NCI-H2107 treated with DMSO at 0.1 percent for 48 hours (cell line): ENCODE results near the gene BLCAP.
A peak's percentile ranks its signal among the peaks of the same experiment; 100 is the strongest.
"Not testable (repeated sequence)": the region's sequence is repeated elsewhere in the genome, so short reads cannot be mapped to it uniquely, and the experiment has no call there.

ENCODE experiments used
- DNase-seq: peaks from one replicate; lab custom pipeline; 2025; ENCODE audit not compliant: unreplicated experiment; lab: John Stamatoyannopoulos, UW

BLCAP gene, protein sequence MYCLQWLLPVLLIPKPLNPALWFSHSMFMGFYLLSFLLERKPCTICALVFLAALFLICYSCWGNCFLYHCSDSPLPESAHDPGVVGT

GRCh38 chr20:37527638-37528445, at the start of gene BLCAP:
Gene BLCAP, minus strand, starts transcription at chr20:37527876. Its CDS starts 8,702 bp downstream, at chr20:37519174.
- peak; percentile 56 for DNase-seq

- not testable (repeated sequence) for DNase-seq
Observed at GRCh38 chr20:37577436-37577835, 49.8 kb upstream of the BLCAP start.

GRCh38 chr20:37576911-37577310, 49.2 kb upstream of the BLCAP start:
- DNase-seq, result no peak

DNA sequence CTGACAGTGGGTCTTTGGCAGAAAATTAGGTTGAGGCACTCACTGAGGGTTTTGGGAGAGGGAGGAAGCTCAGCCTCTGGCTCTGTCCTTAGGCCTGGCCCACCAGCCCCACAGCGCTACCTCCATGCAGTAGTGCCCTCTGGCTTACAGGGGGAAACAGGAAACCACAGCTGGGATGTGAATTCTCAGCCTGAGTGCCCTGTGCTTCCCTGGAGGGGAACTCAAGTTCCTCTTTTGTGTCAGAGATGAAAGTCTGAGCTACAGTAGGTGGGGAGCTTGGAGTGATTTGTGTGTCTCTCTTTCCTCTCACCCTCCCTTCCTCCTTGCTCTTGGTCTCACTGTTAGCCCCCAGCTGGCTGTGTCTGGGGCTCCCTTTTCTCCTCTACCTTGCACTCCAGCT, 48.2 kb upstream of the BLCAP start:
- no peak for DNase-seq

GRCh38 chr20:37574199-37574890, 46.7 kb upstream of the BLCAP start:
- DNase-seq, result no peak

DNA sequence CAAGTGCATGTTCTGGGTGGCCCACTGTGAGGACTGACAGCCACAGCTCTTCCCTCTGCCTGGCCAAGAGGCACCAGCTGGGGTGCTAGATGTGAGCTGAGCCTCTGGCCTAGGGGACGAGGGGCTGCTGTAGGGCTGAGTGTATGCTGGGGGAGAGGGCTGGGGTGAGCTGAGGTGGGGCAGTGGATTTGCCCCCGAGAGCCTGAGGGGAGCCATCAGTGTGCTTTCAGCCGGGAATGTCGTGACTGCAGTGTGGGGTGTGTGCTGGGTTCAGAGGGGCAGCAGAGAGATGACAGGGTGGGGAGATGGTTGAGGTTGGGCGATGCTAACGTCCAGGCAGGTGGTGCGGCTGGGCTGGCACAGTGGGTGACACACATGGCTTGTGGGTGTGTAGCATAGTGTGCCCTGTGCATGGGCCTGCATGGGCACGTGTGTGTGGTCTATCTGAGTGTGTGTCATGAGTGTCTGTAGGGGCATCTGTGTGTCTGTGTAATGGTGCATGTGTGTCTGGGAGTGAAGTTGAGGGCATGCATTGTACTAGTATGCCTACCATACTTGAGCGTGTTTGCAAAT, 46.0 kb upstream of the BLCAP start:
- no peak for DNase-seq

- DNase-seq, result no peak
Observed at GRCh38 chr20:37571033-37571432, 43.4 kb upstream of the BLCAP start.

GRCh38 chr20:37570419-37570818, 42.7 kb upstream of the BLCAP start:
- no peak for DNase-seq

- peak; percentile 53 for DNase-seq
Observed at GRCh38 chr20:37567671-37568588, 40.3 kb upstream of the BLCAP start.

DNA sequence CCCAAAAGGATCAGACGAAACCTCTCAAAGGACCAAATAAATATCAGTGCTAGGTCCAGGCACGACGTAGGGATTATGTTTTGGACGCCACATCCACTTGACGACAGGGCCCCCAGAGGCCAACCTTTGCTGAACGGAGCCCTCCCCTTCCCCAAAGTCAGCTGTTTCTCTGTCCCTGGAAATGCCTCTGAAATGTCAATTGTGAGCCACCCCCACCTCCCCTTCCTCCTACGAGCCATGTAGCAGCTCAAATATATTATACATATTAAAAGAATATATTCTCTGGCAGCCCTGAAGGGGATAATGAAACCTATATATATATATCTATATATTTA, 39.6 kb upstream of the BLCAP start:
- DNase-seq, result no peak

DNA sequence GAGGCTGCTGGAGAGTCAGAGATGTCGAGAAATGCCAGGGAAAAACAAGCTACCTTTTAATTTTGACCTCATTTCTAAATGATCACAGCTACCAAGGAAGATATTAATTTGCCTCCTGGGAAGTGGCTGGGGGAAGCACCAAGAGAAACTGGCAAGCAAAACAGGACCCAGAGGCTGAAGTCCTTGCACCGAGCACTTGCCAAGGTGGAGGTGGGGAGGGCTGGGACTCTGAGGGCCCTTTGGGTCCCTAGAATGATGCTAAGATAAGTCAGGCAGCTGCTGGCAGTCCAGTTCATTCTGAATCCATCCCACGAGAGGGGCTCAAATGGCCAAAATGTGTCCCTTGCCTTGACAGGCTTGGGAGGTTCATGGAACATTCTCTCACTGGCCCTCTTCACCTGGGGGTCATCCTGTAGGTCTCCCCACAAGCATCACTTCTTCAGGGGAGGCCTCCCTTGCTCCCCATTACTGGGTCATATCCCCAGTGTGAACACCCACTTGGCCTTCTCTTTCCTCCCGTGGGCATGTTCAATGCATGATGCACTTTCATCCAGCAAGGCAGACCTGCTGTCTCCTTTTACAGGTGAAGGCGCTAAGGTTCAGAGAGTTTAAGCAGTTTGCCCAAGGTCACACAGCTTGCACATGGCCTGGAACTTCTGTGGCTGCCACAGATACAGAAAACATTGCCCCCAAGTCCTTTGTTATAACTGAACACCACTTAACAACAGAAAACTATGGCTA, 39.1 kb upstream of the BLCAP start:
- no peak for DNase-seq

- no peak for DNase-seq
Observed at GRCh38 chr20:37565134-37565811, 37.6 kb upstream of the BLCAP start.

DNA sequence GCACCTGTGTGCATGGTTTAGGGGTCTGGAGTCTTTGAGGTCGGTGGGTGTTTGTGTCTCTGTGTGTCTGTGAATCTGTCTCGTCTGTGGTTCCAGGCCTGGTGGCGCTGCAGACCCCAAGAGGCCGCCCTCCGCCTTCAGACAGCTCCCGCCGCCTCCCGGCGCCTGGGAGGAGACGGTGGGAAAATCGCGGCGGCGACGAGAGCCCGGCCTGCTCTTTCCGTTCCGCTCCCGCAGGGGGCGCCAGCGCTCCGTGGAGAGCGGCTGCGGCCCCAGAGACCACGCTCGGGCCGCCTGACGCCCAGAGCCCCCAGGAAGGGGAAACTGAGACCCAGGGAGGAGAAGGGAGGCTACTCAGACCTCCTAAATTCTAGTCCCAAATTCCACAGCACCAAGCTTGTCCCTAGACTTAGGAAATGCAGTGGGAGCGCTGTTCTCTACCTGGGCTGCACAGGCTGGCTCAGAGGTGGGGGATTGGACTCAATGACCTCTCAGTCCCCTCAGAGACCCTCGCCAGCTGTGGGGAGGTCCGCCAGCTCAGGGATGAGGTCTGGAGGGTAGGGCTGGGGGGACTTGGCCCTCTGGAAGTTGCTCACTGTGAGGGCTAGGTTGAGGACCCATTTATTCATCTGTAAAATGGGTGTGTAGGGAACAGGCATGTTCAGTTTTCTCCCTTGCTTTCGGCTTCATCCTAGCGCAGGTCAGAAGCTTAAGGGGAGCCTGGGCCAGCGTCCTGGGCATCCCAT, 36.9 kb upstream of the BLCAP start:
- no peak for DNase-seq

DNA sequence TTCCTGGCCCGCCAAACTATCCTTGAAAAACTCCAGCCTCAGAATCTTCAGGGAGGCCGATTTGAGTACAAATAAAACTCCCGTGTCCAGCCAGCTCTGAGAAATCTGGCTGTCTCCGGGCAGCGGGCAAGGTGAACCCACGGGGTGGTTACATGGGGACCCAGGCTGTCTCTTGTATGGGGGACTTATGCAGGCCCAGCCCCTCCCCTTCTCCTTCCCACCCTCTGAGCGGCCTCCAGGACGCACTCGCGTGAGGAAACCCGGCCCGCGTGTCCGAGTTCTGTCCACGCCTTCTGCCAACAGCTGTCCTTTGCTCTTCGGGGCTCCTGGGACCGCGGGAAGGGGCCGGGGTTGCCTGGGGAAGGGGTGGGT, 36.3 kb upstream of the BLCAP start:
- no peak for DNase-seq

GRCh38 chr20:37562695-37563480, 35.2 kb upstream of the BLCAP start:
- no peak for DNase-seq

DNA sequence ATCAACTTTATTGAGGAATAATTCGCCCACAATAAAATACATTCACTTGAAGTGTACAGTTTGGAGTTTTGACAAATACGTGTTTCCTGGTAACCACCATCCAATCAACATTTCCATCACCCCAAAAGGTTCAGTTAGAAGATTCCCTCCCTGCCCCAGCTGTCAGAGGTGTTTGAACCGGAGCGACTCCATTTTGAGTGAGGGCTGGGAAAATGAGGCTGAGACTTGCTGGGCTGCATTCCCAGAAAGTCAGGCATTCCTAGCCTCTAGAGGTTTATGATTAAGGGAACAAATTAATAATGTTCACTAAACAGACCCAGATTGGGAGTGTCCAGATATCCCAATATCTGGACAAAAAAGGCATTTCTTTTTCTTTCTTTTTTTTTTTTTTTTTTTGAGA, 33.0 kb upstream of the BLCAP start:
- no peak for DNase-seq

GRCh38 chr20:37559312-37560027, 31.8 kb upstream of the BLCAP start:
- DNase-seq, result no peak

GRCh38 chr20:37558779-37559178, 31.1 kb upstream of the BLCAP start:
- DNase-seq, result no peak
